ENCODE results near the gene DUOXA2. TPM values are rescaled to one million over a fixed set of nuclear protein-coding genes. Genes with fewer than 3 reads are reported as not detected.
"Not testable (repeated sequence)": the region's sequence is repeated elsewhere in the genome, so short reads cannot be mapped to it uniquely, and the experiment has no call there.

DUOXA2 gene
- total RNA-seq = not detected in 3 replicates

GRCh38 chr15:45114076-45114750, at the start of gene DUOXA2, which contains the start of gene DUOX2:
Gene DUOXA2 (plus strand): TSS chr15:45114326. CDS start chr15:45114606, 280 bp downstream.
Gene DUOX2 (minus strand): TSS chr15:45114172. CDS start chr15:45113411, 761 bp downstream.
- Mint-ChIP-seq H3K4me3 (peak within 1 kb of the TSS; percentile 36), H3K9me3 (no peaks in the 10 kb centered on the region), H3K36me3 (no peaks in the 10 kb centered on the region), H3K27ac (no peak within 1 kb of the TSS), H3K4me1 (peaks cover 15% of the 10 kb centered on the region), H3K27me3 (ENCODE audit: low read depth) (peaks cover 82% of the 10 kb centered on the region)
- DNase-seq (ENCODE audit: low spot score in 2 of 2, unreplicated experiment in 2 of 2) = no peak
- no peak for TF ChIP-seq CTCF (IDR thresholded peaks at IDR 0.05; ENCODE audit: unreplicated experiment)

GRCh38 chr15:45064386-45064785, 49.7 kb upstream of the DUOXA2 start:
- Mint-ChIP-seq H3K27me3 (ENCODE audit: low read depth) (no peaks in the 10 kb centered on the region), H3K4me3 (no peak overlapping the region), H3K9me3 (no peaks in the 10 kb centered on the region), H3K4me1 (peaks cover 6% of the 10 kb centered on the region), H3K36me3 (peaks cover 20% of the 10 kb centered on the region), H3K27ac (peak overlapping the region; percentile 3)
- TF ChIP-seq CTCF (IDR thresholded peaks at IDR 0.05; ENCODE audit: unreplicated experiment) = no peak
- no peak for DNase-seq (ENCODE audit: low spot score in 2 of 2, unreplicated experiment in 2 of 2)

- peak overlapping the region; percentile 85 for H3K27ac Mint-ChIP-seq
- not testable (repeated sequence) for DNase-seq (ENCODE audit: low spot score in 2 of 2, unreplicated experiment in 2 of 2); H3K4me1 Mint-ChIP-seq; H3K27me3 Mint-ChIP-seq (ENCODE audit: low read depth); H3K4me3 Mint-ChIP-seq; H3K9me3 Mint-ChIP-seq
- H3K36me3 Mint-ChIP-seq = peaks cover 12% of the 10 kb centered on the region
Observed at GRCh38 chr15:45069942-45070360, 44.2 kb upstream of the DUOXA2 start.

- not testable (repeated sequence) for H3K27ac Mint-ChIP-seq; H3K9me3 Mint-ChIP-seq; H3K4me3 Mint-ChIP-seq; H3K36me3 Mint-ChIP-seq; H3K4me1 Mint-ChIP-seq; H3K27me3 Mint-ChIP-seq (ENCODE audit: low read depth); DNase-seq (ENCODE audit: low spot score in 2 of 2, unreplicated experiment in 2 of 2)
Observed at GRCh38 chr15:45073602-45074001, 40.5 kb upstream of the DUOXA2 start.

GRCh38 chr15:45075440-45076320, 38.4 kb upstream of the DUOXA2 start:
- not testable (repeated sequence) for H3K4me1 Mint-ChIP-seq; H3K9me3 Mint-ChIP-seq; H3K27ac Mint-ChIP-seq; DNase-seq (ENCODE audit: low spot score in 2 of 2, unreplicated experiment in 2 of 2); H3K36me3 Mint-ChIP-seq; H3K4me3 Mint-ChIP-seq; H3K27me3 Mint-ChIP-seq (ENCODE audit: low read depth)

- not testable (repeated sequence) for H3K27me3 Mint-ChIP-seq (ENCODE audit: low read depth); H3K9me3 Mint-ChIP-seq; H3K4me1 Mint-ChIP-seq; DNase-seq (ENCODE audit: low spot score in 2 of 2, unreplicated experiment in 2 of 2); H3K4me3 Mint-ChIP-seq; H3K27ac Mint-ChIP-seq; H3K36me3 Mint-ChIP-seq
Observed at GRCh38 chr15:45077391-45077790, 36.7 kb upstream of the DUOXA2 start.

- not testable (repeated sequence) for H3K27ac Mint-ChIP-seq; H3K9me3 Mint-ChIP-seq; H3K4me1 Mint-ChIP-seq; H3K4me3 Mint-ChIP-seq; H3K36me3 Mint-ChIP-seq; DNase-seq (ENCODE audit: low spot score in 2 of 2, unreplicated experiment in 2 of 2)
- peaks cover 12% of the 10 kb centered on the region for H3K27me3 Mint-ChIP-seq (ENCODE audit: low read depth)
Observed at GRCh38 chr15:45079201-45079600, 34.9 kb upstream of the DUOXA2 start.

GRCh38 chr15:45079628-45080246, 34.4 kb upstream of the DUOXA2 start:
- not testable (repeated sequence) for H3K4me1 Mint-ChIP-seq; DNase-seq (ENCODE audit: low spot score in 2 of 2, unreplicated experiment in 2 of 2); H3K9me3 Mint-ChIP-seq; H3K4me3 Mint-ChIP-seq; H3K27ac Mint-ChIP-seq; H3K36me3 Mint-ChIP-seq
- H3K27me3 Mint-ChIP-seq (ENCODE audit: low read depth) = peaks cover 16% of the 10 kb centered on the region

GRCh38 chr15:45080593-45080992, 33.5 kb upstream of the DUOXA2 start:
- not testable (repeated sequence) for H3K4me3 Mint-ChIP-seq; H3K9me3 Mint-ChIP-seq; H3K27ac Mint-ChIP-seq; H3K36me3 Mint-ChIP-seq; DNase-seq (ENCODE audit: low spot score in 2 of 2, unreplicated experiment in 2 of 2); H3K4me1 Mint-ChIP-seq
- peaks cover 21% of the 10 kb centered on the region for H3K27me3 Mint-ChIP-seq (ENCODE audit: low read depth)

- H3K4me3 Mint-ChIP-seq; H3K4me1 Mint-ChIP-seq; H3K9me3 Mint-ChIP-seq; DNase-seq (ENCODE audit: low spot score in 2 of 2, unreplicated experiment in 2 of 2); H3K36me3 Mint-ChIP-seq; H3K27ac Mint-ChIP-seq: not testable (repeated sequence)
- peaks cover 29% of the 10 kb centered on the region for H3K27me3 Mint-ChIP-seq (ENCODE audit: low read depth)
Observed at GRCh38 chr15:45082412-45082811, 31.7 kb upstream of the DUOXA2 start.
